HCT116 (cell line): ENCODE results near the gene SIN3B. TPM values are rescaled to one million over a fixed set of nuclear protein-coding genes. Genes with fewer than 3 reads are reported as not detected.
"Not testable (repeated sequence)": the region's sequence is repeated elsewhere in the genome, so short reads cannot be mapped to it uniquely, and the experiment has no call there.

Source experiments
- ATAC-seq: fragments of 200-7000 bp; cut with Tn5 transposase; 2 replicates; pipeline ENCODE4 v1.9.1; 2020; ENCODE audit warnings: mild to moderate bottlenecking, moderate library complexity
- BruUV-seq: library from RNA; stranded (reverse); fragments of 400-500 nt; replicated peaks from 2 replicates; lab custom pipeline; 2021; lab: Mats Ljungman, UMichigan
- CTCF ChIA-PET: fragments of 300-600 bp; sonication (Branson Sonifier 250); formaldehyde crosslinking; loops from one replicate; lab custom pipeline; 2021; ENCODE audit warnings: antibody characterized with exemption; lab: Charles Lee
- POLR2A ChIA-PET: fragments of 300-600, 350-600 bp; sonication (Branson Sonifier 250); formaldehyde crosslinking; loops from one replicate; lab custom pipeline; 2021; ENCODE audit warnings: antibody characterized with exemption; lab: Charles Lee
- RAD21 ChIA-PET, 2 experiments: fragments of 300-600 bp; sonication (Branson Sonifier 250); formaldehyde crosslinking; loops; one replicate each; lab custom pipeline; 2023; ENCODE audit warnings: low total read pairs in 2 of 2; ENCODE audit not compliant: uncharacterized antibody in 2 of 2, unreplicated experiment in 2 of 2, low non-redundant PET in 1 of 2; lab: Charles Lee
- DNase-seq: peaks from one replicate; pipeline ENCODE4 v3.0.0-alpha.2; 2010; ENCODE audit warnings: low read depth, low spot score
- H2AFZ ChIP-seq: fragments of 200-600 bp; shearing (Covaris generic), sonication (generic); 2 replicates; pipeline ENCODE4 v1.6.1; 2017; ENCODE audit warnings: low read depth, mixed run types, mixed read lengths, antibody characterized with exemption, low read length; ENCODE audit not compliant: poor library complexity, severe bottlenecking
- H3K27ac ChIP-seq: 2 replicates; pipeline ENCODE4 v1.5.1; 2012; ENCODE audit warnings: low read depth, low read length
- H3K27me3 ChIP-seq: fragments of 200-600 bp; sonication (generic); 2 replicates; pipeline ENCODE4 v1.6.1; 2016; ENCODE audit warnings: mixed run types, low read length, mixed read lengths; ENCODE audit not compliant: insufficient read depth
- H3K36me3 ChIP-seq, 2 experiments: fragments of 200-500 bp in 1 of 2; fragments of 200-600 bp in 1 of 2; sonication (Bioruptor generic) in 1 of 2; sonication (generic) in 1 of 2; 2 replicates each; pipeline versions ENCODE4 v1.5.1 to v1.6.1; 2014 to 2016; ENCODE audit warnings: low read length in 2 of 2, inconsistent platforms in 1 of 2, mixed read lengths in 1 of 2, mixed run types in 1 of 2; ENCODE audit not compliant: insufficient read depth in 2 of 2, control insufficient read depth in 1 of 2
- H3K4me1 ChIP-seq, 2 experiments: fragments of 200-600 bp in 1 of 2; sonication (generic) in 1 of 2; 2 replicates each; pipeline versions ENCODE4 v1.5.1 to v1.6.1; 2012 to 2017; ENCODE audit warnings: low read length in 2 of 2, inconsistent platforms in 1 of 2, mild to moderate bottlenecking in 1 of 2, mixed read lengths in 1 of 2, mixed run types in 1 of 2, moderate library complexity in 1 of 2; ENCODE audit not compliant: insufficient read depth in 2 of 2, control insufficient read depth in 1 of 2
- H3K4me2 ChIP-seq: fragments of 200-600 bp; sonication (generic); 2 replicates; pipeline ENCODE4 v1.6.1; 2017; ENCODE audit warnings: mixed run types, low read length, mixed read lengths
- H3K4me3 ChIP-seq, 2 experiments: fragments of 200-600 bp in 1 of 2; sonication (generic) in 1 of 2; replicated peaks in 1 of 2; 2 replicates each; pipeline ENCODE4 v1.5.1; 2011 to 2016; ENCODE audit warnings: low read length in 2 of 2, control low read depth in 1 of 2, low read depth in 1 of 2, mild to moderate bottlenecking in 1 of 2, mixed read lengths in 1 of 2, mixed run types in 1 of 2
- H3K79me2 ChIP-seq: fragments of 200-600 bp; sonication (generic); 2 replicates; pipeline ENCODE4 v1.6.1; 2017; ENCODE audit warnings: mild to moderate bottlenecking, mixed run types, low read length, moderate library complexity, mixed read lengths; ENCODE audit not compliant: insufficient read depth
- H3K9ac ChIP-seq: fragments of 200-600 bp; sonication (generic); 2 replicates; pipeline ENCODE4 v1.6.1; 2016; ENCODE audit warnings: low read length, mixed read lengths
- H3K9me2 ChIP-seq: fragments of 200-600 bp; sonication (generic), shearing (Covaris generic); 2 replicates; pipeline ENCODE4 v1.6.1; 2017; ENCODE audit warnings: mixed run types, mild to moderate bottlenecking, moderate library complexity; ENCODE audit not compliant: insufficient read depth
- H3K9me3 ChIP-seq, 2 experiments: fragments of 200-500 bp in 1 of 2; fragments of 200-600 bp in 1 of 2; sonication (Bioruptor generic) in 1 of 2; sonication (generic) in 1 of 2; 2 replicates each; pipeline ENCODE4 v1.6.1; 2014 to 2017; ENCODE audit warnings: low read length in 2 of 2, mixed read lengths in 2 of 2, inconsistent platforms in 1 of 2, low read depth in 1 of 2, mild to moderate bottlenecking in 1 of 2, mixed run types in 1 of 2, moderate library complexity in 1 of 2; ENCODE audit not compliant: control insufficient read depth in 1 of 2, insufficient read depth in 1 of 2
- H4K20me1 ChIP-seq: fragments of 200-600 bp; sonication (generic), shearing (Covaris generic); 2 replicates; pipeline ENCODE4 v1.6.1; 2017; ENCODE audit warnings: mixed run types, mild to moderate bottlenecking, moderate library complexity; ENCODE audit not compliant: insufficient read depth
- ATF3 ChIP-seq: IDR thresholded peaks from 2 replicates; pipeline ENCODE4 v1.6.1; 2012
- CBX3 ChIP-seq: IDR thresholded peaks from 2 replicates; pipeline ENCODE4 v1.6.1; 2012; ENCODE audit warnings: low read depth
- CEBPB ChIP-seq: IDR thresholded peaks from 2 replicates; pipeline ENCODE4 v1.6.1; 2012; ENCODE audit warnings: low read depth
- EGR1 ChIP-seq: IDR thresholded peaks from 2 replicates; pipeline ENCODE4 v1.6.1; 2012; ENCODE audit warnings: low read depth
- ELF1 ChIP-seq: IDR thresholded peaks from 2 replicates; pipeline ENCODE4 v1.6.1; 2012; ENCODE audit warnings: low read depth, borderline replicate concordance
- EZH2 ChIP-seq: fragments of 200-600 bp; sonication (generic); IDR thresholded peaks from 2 replicates; pipeline ENCODE4 v1.6.1; 2017; ENCODE audit warnings: antibody characterized with exemption, mixed run types
- EZH2phosphoT487 ChIP-seq: fragments of 200-600 bp; IDR thresholded peaks from 2 replicates; pipeline ENCODE4 v1.6.1; 2018; ENCODE audit warnings: antibody characterized with exemption, borderline replicate concordance
- JUND ChIP-seq: IDR thresholded peaks from 2 replicates; pipeline ENCODE4 v1.6.1; 2012
- MAX ChIP-seq: IDR thresholded peaks from 2 replicates; pipeline ENCODE4 v1.6.1; 2012
- POLR2A ChIP-seq: IDR thresholded peaks from 2 replicates; pipeline ENCODE4 v1.7.0; 2011; ENCODE audit warnings: borderline replicate concordance; ENCODE audit not compliant: insufficient read depth, insufficient read length; ENCODE audit errors: extremely low read depth
- POLR2AphosphoS5 ChIP-seq: IDR thresholded peaks from 2 replicates; pipeline ENCODE4 v1.6.1; 2011; ENCODE audit warnings: mild to moderate bottlenecking, low read depth, low read length, moderate library complexity
- RAD21 ChIP-seq: IDR thresholded peaks from 2 replicates; pipeline ENCODE4 v1.6.1; 2012; ENCODE audit warnings: low read depth, mild to moderate bottlenecking
- SIN3A ChIP-seq: IDR thresholded peaks from 2 replicates; pipeline ENCODE4 v1.6.1; 2012; ENCODE audit warnings: low read depth
- SP1 ChIP-seq: IDR thresholded peaks from 2 replicates; pipeline ENCODE4 v1.6.1; 2012; ENCODE audit warnings: low read depth
- SRF ChIP-seq: IDR thresholded peaks from 2 replicates; pipeline ENCODE4 v1.6.1; 2012; ENCODE audit warnings: low read depth
- ZFX ChIP-seq: fragments of 450-650 bp; IDR thresholded peaks from 2 replicates; pipeline ENCODE4 v1.6.1; 2017
- ZNF274 ChIP-seq: fragments of 200-500 bp; sonication (Bioruptor generic); IDR thresholded peaks from 2 replicates; pipeline ENCODE4 v1.6.1; 2014; ENCODE audit warnings: mild to moderate bottlenecking, low read depth, low read length, inconsistent platforms
- intact Hi-C: fragments of 100-400 bp; cut with micrococcal nuclease; formaldehyde crosslinking; loops from 2 replicates; pipeline ENCODE4 v1.10.0; 2022
- total RNA-seq: library from RNA; stranded (reverse); gene quantifications from one replicate; pipeline ENCODE4 v1.2.1, GENCODE V29; 2021; ENCODE audit not compliant: unreplicated experiment

Gene SIN3B
- total RNA-seq, 1 experiment from 2014 or later = 59.9 TPM

- intact Hi-C loops = no loop called here
- no peaks in the 10 kb centered on the region for H3K9me3 ChIP-seq
Observed at GRCh38 chr19:16873594-16873993, 44.4 kb downstream of the SIN3B start.

GRCh38 chr19:16874250-16874977, 45.2 kb downstream of the SIN3B start:
- no peaks in the 10 kb centered on the region for H3K4me1 ChIP-seq
- no peaks in the 10 kb centered on the region for H3K27me3 ChIP-seq
- intact Hi-C loops = no loop called here
- TF ChIP-seq POLR2AphosphoS5 (no peak), SP1 (no peak), CEBPB (no peak), ZNF274 (no peak), EZH2 (no peak), ATF3 (no peak), CBX3 (no peak), ZFX (no peak), POLR2A (no peak), EZH2phosphoT487 (no peak), SRF (no peak), ELF1 (no peak), SIN3A (no peak), EGR1 (no peak), MAX (no peak)
- no peak overlapping the region for H3K4me3 ChIP-seq
- no peaks in the 10 kb centered on the region for H4K20me1 ChIP-seq
- H3K79me2 ChIP-seq = peaks cover 19% of the 10 kb centered on the region
- H3K27ac ChIP-seq = peak overlapping the region; percentile 24; the same call in 1 of the 2 replicates
- ATAC-seq (no peak), DNase-seq (no peak)
- H2AFZ ChIP-seq = no peak overlapping the region
- peaks cover 5 to 29% of the 10 kb centered on the region in 2 experiments; a peak in 3 of 4 replicates for H3K36me3 ChIP-seq
- no peak overlapping the region for H3K4me2 ChIP-seq
- ChIA-PET POLR2A (no interaction called here), CTCF (no interaction called here), RAD21 (no interaction called here)
- no TSS peak for BruUV-seq
- H3K9ac ChIP-seq = no peak overlapping the region
- H3K9me2 ChIP-seq = no peaks in the 10 kb centered on the region
- H3K9me3 ChIP-seq = no peaks in the 10 kb centered on the region

More at GRCh38 chr19:16873594-16873993, 44.4 kb downstream of the SIN3B start:
- ChIA-PET CTCF (no interaction called here), POLR2A (no interaction called here), RAD21 (no interaction called here)
- Histone ChIP-seq H3K27ac (no peak overlapping the region), H2AFZ (no peak overlapping the region), H3K9ac (no peak overlapping the region), H4K20me1 (no peaks in the 10 kb centered on the region), H3K36me3 (peaks cover 5 to 22% of the 10 kb centered on the region in 2 experiments; a peak in 2 of 4 replicates), H3K27me3 (no peaks in the 10 kb centered on the region), H3K4me2 (no peak overlapping the region), H3K4me1 (no peaks in the 10 kb centered on the region), H3K9me2 (no peaks in the 10 kb centered on the region), H3K4me3 (no peak overlapping the region), H3K79me2 (peaks cover 19% of the 10 kb centered on the region)
- no TSS peak for BruUV-seq
- no peak for DNase-seq
- no peak for ATAC-seq
- TF ChIP-seq JUND (no peak), ATF3 (no peak), CEBPB (no peak), SRF (no peak), RAD21 (no peak)

- BruUV-seq, ATAC-seq: not testable (repeated sequence)
- H3K36me3 ChIP-seq = peaks cover 3 to 34% of the 10 kb centered on the region in 2 experiments; a peak in 3 of 4 replicates
Observed at GRCh38 chr19:16874978-16875299, 45.7 kb downstream of the SIN3B start.

More at GRCh38 chr19:16874978-16875299, 45.7 kb downstream of the SIN3B start:
- DNase-seq, H3K9ac ChIP-seq, RAD21 ChIA-PET, CTCF ChIA-PET, intact Hi-C loops, H3K4me3 ChIP-seq, H3K4me1 ChIP-seq, H3K4me2 ChIP-seq, H3K27me3 ChIP-seq, POLR2A ChIA-PET, H2AFZ ChIP-seq, H3K9me3 ChIP-seq, H3K9me2 ChIP-seq, H4K20me1 ChIP-seq: not testable (repeated sequence)
- peaks cover 19% of the 10 kb centered on the region for H3K79me2 ChIP-seq
- H3K27ac ChIP-seq = peak overlapping the region; percentile 24; the same call in 1 of the 2 replicates
